Urothelium cell line (cell line): ENCODE data around the gene MAPT.

ENCODE experiments used
- DNase-seq: peaks from one replicate; pipeline ENCODE4 v3.0.0; 2011; ENCODE audit warnings: low spot score, mixed read lengths
- FAIRE-seq: peaks from 2 replicates; lab custom pipeline; 2011; peaks lifted over from hg19 to GRCh38; lab: Jason Lieb, UNC

MAPT gene

GRCh38 chr17:45968732-45969131 is 74.4 kb downstream of the MAPT start:
- FAIRE-seq: no peak
- DNase-seq: no peak

GRCh38 chr17:45969726-45970125 is 75.4 kb downstream of the MAPT start:
- FAIRE-seq (peak; percentile 97), DNase-seq (no peak)

DNA sequence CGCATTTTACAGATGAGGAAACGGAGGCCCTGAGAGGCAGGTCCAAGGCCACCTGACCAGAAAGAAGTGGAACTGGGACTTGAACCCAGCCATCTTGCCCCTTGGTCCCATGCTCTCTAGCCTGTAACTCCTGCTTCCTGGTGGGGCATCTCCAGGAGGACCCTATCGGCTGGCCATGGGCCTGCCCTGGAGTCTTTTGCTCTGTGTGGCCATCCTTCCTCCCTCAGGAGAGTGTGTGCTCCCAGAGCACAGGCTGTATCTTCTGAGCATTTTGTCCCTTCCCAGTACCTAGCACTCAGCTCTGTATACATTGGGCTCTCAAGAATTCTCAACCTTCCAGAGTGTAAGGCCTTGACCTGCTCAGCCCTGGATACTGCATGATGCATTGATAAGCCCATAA is 76.3 kb downstream of the MAPT start:
- DNase-seq: no peak
- no peak for FAIRE-seq

- FAIRE-seq: no peak
- DNase-seq: no peak
Measured at GRCh38 chr17:45971698-45972141, 77.4 kb downstream of the MAPT start.

- FAIRE-seq: no peak
- no peak for DNase-seq
Measured at GRCh38 chr17:45972531-45972930, 78.2 kb downstream of the MAPT start.

DNA sequence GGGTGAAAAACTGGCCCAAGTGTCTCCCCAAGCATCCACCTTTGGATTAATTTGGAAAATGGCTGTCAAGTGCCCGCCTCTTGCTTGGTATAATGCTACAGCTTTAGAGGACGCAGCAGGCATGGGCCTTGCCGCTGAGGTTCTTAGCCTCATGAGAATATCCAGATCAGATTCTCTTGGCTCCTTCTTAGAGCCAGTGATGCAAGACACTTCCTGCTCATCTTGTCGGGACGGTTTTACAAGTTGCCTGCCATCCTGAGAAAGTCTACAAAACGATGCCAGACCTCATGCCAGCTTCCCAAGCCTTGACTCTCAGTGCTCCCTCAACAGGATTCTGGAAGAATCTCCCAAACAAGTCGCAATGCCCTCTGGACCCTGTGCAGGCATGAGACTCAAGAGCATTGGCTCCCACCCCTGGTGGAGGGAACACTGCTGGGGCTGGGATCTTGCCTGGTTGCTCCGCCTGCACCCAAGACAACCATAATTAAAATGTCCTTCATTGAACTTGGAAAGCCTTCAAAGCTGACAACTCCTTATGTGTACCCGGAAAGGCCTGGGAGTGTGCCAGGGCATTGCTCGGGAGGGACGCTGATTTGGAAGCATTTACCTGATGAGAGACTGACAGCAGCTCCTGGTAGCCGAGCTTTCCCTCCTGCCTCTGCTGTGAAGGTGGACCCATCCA is 78.9 kb downstream of the MAPT start:
- DNase-seq (no peak), FAIRE-seq (no peak)

DNA sequence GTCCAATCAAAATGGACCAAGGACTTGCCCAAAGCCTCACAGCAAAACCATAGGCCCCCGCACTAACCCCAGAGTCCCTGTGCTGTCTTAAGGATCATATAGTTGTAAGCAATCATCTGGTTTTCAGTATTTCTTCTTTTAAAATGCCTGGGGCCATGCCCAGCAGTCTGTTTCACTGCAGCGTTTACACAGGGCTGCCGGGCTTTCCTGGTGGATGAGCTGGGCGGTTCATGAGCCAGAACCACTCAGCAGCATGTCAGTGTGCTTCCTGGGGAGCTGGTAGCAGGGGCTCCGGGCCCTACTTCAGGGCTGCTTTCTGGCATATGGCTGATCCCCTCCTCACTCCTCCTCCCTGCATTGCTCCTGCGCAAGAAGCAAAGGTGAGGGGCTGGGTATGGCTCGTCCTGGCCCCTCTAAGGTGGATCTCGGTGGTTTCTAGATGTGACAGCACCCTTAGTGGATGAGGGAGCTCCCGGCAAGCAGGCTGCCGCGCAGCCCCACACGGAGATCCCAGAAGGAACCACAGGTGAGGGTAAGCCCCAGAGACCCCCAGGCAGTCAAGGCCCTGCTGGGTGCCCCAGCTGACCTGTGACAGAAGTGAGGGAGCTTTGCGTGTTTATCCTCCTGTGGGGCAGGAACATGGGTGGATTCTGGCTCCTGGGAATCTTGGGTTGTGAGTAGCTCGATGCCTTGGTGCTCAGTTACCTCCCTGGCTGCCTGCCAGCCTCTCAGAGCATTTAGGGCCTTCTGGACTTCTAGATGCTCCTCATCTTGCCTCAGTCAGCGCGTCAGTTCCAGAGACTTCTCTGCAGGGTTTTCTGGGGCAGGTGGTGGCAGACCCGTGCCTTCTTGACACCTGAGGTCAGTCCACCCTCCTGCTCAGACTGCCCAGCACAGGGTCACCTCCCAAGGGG is 79.8 kb downstream of the MAPT start:
- FAIRE-seq: no peak

DNA sequence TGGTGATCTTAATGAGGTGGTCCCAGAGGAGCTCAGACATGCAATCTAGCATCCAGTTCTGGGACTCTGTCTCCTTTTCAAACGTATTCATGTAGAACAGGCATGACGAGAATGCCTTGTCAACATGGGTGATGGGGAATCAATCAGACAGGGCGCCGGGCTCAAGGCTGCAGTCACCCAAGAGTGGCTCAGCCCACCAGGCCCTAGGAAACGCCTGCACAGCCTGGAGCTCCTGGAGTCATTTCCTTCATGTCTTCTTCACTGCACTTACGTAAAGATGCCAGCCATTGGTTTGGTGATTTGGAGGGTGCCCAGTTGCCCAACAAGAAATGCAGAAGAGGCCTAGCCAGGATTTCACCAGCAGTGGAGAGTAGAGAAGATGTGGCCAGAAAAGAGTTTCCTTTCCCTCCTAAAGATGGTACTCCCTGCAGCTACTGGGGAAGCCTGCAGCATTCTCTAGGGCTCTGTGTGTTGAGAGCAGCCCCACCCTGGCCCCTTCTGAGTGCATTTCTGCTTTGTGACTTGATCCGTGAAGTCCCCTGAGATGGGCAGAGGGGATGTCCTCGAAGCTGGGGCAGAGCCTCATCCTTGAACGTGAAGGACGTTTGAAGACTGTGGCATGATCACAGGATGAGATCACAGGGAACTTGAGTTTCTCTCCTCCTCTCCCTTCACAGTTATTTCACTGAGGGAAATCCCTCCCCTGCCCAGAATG is 80.7 kb downstream of the MAPT start:
- FAIRE-seq (no peak), DNase-seq (no peak)

More for the DNA sequence above, 79.8 kb downstream of the MAPT start:
- DNase-seq: no peak

DNA sequence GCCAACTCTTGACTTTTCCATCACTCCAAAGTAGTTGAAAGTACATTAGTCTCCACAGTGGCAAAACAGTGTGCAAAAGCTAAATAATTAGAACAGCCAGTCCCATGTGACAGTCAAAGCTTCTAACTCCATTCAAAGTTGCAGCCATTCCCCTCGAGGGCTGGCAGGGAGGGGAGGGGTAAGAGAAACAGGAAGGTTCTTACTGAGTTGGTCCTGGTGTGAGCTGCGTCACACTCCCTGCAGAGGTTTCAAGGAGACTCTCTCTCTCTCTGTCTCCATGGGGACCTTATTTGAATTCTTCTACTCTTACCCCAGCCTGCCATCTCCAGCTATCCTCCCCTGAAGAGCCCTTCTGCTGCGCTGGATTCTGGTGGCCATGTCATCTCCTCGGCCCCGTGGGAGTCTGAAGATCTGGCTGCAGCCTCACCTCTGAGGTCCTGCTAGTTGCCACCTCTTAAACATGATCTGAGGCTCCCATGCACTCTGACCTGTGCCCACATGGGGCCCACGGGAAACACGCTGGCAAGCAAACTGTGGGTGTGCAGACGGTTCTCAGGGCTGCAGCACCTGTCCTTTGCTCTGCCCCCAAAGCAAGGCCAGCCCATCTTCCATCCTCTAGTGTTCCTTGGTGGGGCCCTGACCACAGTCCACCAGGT is 81.4 kb downstream of the MAPT start:
- FAIRE-seq (no peak), DNase-seq (no peak)

DNA sequence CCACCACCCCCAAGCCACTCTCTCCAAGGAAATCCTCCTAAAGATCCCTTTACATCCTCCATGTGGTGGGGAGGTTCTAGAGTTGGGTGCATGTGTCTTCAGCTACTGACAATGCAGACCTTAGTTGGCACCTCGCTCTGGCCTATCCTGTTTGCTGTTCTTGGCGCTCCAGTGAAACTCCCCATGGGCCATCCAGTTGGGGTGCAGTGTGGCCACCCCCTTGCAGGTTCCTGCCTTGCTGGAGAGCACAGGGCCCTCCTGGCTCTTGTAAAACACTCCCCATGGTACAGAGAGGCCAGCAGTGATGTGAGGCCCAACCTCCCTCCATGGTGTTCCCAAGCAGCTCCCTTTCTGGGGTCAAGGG is 82.0 kb downstream of the MAPT start:
- no peak for DNase-seq
- no peak for FAIRE-seq

DNA sequence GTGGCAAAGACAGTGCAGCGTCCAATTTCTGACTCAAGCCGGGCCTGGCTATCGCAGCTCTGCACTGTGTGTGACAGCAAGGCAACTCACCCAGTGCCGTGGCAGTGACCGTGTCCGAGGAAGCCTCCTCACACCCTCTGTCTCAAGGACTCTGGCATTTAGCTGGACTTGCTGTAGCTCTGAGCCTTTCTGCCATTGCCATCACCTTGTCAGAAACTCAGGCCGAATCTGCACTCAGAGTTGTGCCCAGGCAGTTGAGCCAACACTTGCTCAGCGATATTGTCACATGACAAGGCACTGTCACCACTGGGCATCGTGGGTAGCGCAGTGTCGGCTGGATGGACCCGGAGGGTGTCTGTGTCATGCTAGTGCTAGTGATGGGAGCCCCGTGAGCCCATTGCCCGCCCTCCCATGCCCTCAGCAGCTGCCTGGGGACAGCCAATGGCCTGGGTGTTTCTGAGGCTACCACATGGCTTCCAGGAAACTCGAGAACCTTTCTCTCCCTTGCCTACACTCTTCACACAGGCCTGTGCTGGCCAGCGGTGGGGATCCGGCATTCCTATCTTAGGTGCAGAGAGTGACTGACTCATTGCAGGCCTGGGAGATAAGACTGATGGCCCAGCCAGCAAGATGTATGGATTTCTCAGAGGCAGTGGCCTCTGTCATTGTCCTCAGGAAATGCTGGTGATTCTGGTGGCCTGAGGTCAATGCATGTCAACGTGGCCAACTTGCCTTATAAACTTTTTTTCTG is 82.6 kb downstream of the MAPT start:
- FAIRE-seq: peak; percentile 55
- DNase-seq: no peak

DNA sequence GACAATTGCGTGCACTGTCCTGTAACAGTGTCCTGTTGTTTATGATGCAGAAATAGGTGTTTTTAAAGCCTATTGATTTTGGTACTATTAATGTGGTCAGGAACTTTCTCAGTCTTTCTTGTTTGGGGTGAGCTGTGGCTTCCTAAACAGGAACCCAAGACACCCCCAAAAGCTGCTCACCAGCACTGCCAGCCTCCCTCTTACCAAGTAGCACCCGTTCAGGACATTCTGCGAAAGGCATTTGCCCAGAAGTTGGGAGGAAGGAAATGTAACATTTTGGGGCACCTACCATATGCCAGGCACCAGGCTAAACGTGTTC is 83.1 kb downstream of the MAPT start:
- no peak for FAIRE-seq
- no peak for DNase-seq

DNA sequence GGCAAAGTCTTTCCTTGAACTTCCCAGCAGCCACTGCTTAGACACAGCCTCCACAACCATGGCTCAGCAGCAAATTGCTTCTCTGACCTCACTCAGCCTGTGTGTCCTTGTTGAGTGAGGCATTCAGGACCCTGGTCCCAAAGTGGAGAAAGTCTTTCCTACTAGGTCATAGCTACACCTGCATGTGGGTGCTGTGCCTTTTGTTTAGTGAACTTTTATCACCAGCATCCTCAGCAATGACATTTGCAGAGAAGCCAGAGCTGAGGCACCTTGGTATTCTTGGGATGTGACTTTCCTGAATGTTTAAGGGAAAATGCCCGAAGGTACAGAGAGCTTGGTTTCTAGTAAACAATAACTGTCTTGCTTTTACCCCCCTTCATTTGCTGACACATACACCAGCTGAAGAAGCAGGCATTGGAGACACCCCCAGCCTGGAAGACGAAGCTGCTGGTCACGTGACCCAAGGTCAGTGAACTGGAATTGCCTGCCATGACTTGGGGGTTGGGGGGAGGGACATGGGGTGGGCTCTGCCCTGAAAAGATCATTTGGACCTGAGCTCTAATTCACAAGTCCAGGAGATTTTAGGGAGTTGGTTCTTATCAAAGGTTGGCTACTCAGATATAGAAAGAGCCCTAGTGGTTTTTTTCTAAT is 83.7 kb downstream of the MAPT start:
- FAIRE-seq (peak; percentile 27), DNase-seq (no peak)

DNA sequence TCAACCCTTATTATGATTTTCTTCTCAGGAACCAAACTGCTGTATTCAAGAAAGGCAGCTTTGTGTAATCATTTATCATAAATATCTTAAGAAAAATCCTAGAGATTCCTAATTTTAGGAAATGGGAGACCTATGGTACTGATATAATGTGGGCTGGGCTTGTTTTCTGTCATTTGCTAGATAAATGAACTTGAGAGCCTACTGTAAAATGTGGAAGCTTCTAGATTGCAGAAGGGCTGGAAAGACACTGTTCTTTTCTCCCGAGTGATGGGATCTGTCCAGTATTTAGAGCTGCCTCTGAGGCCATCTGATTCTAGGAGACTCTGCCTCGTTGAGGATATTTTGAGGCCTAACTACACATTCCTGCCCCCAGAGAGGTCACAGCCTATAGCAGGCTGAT is 84.8 kb downstream of the MAPT start:
- DNase-seq (no peak), FAIRE-seq (no peak)

- DNase-seq (no peak), FAIRE-seq (no peak)
Measured at GRCh38 chr17:45980855-45981254, 86.5 kb downstream of the MAPT start.

DNA sequence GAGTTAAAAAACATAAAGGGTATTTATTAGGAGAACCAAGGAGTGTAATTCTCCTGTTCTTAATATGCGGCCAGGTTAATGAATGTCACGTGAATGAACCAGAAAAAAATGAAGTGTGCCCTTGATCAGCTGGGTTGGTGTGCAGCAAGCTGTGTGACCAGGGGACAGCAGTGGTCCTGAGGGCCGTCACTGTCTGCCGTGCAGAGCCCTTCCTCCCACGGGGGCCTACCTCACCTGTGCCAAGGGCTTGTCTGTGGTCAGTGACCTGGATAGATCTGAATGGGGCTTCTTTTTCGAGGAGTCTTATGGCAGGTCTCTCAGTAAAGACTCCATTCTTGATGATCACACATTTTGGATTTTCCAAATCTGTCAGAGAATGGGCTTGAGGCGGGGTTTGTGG is 87.0 kb downstream of the MAPT start:
- FAIRE-seq: no peak
- no peak for DNase-seq

DNA sequence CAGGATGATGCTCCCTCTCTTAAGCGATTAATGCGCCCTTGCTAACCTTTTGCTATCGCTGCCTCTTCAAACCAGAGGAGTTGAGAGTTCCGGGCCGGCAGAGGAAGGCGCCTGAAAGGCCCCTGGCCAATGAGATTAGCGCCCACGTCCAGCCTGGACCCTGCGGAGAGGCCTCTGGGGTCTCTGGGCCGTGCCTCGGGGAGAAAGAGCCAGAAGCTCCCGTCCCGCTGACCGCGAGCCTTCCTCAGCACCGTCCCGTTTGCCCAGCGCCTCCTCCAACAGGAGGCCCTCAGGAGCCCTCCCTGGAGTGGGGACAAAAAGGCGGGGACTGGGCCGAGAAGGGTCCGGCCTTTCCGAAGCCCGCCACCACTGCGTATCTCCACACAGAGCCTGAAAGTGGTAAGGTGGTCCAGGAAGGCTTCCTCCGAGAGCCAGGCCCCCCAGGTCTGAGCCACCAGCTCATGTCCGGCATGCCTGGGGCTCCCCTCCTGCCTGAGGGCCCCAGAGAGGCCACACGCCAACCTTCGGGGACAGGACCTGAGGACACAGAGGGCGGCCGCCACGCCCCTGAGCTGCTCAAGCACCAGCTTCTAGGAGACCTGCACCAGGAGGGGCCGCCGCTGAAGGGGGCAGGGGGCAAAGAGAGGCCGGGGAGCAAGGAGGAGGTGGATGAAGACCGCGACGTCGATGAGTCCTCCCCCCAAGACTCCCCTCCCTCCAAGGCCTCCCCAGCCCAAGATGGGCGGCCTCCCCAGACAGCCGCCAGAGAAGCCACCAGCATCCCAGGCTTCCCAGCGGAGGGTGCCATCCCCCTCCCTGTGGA is 88.6 kb downstream of the MAPT start:
- no peak for FAIRE-seq

GRCh38 chr17:45983614-45984310 is 89.4 kb downstream of the MAPT start:
- DNase-seq (no peak), FAIRE-seq (no peak)

More for the DNA sequence above, 88.6 kb downstream of the MAPT start:
- DNase-seq: no peak

- no peak for DNase-seq
Measured at GRCh38 chr17:45984368-45984767, 90.0 kb downstream of the MAPT start.

More at GRCh38 chr17:45984368-45984767, 90.0 kb downstream of the MAPT start:
- FAIRE-seq: no peak
